Measurements from ENCODE around the gene CORO2A. TPM values are rescaled to one million over a fixed set of nuclear protein-coding genes. Genes with fewer than 3 reads are reported as not detected.

The CORO2A gene
- polyA plus RNA-seq, 1 experiment, result 1.4 TPM

DNA sequence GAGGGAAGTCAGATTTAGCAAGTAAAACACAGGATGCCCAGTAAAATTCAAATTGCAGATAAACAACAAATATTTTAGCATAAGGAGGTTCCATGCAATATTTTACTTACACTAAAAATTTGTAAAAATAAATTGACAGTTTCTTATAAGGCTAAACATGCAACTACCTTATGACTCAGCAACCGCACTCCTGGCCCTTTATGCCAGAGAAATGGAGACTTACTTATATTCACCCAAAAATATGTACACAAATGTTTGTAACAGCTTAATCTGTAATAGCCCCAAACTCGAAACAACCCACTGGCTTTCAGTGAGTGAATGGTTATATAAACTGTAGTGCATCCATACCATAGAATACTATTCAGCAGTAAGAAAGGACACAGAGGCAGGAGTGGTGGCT is 44.9 kb downstream of the CORO2A start:
- CTCF ChIA-PET, result no interaction called here
- no peak for DNase-seq (ENCODE audit: low read depth, low spot score)
- no peak overlapping the region for H3K27ac ChIP-seq (ENCODE audit: low read depth, low read length)
- no peak for TF ChIP-seq CTCF (IDR thresholded peaks at IDR 0.05; ENCODE audit: low read depth, low read length)
- peaks cover 7% of the 10 kb centered on the region for H3K27me3 ChIP-seq (ENCODE audit: control insufficient read depth, insufficient read depth, low read length)
- no peaks in the 10 kb centered on the region for H3K9me3 ChIP-seq (ENCODE audit: control insufficient read depth, insufficient read depth, low read length)
- POLR2A ChIA-PET, result interaction anchor here (0.7 kb wide), 1 partner anchor 20 kb away, joined by 7 read pairs; no protein-coding TSS in a partner anchor
- H3K4me3 ChIP-seq (ENCODE audit: low read depth, low read length), result no peak overlapping the region

DNA sequence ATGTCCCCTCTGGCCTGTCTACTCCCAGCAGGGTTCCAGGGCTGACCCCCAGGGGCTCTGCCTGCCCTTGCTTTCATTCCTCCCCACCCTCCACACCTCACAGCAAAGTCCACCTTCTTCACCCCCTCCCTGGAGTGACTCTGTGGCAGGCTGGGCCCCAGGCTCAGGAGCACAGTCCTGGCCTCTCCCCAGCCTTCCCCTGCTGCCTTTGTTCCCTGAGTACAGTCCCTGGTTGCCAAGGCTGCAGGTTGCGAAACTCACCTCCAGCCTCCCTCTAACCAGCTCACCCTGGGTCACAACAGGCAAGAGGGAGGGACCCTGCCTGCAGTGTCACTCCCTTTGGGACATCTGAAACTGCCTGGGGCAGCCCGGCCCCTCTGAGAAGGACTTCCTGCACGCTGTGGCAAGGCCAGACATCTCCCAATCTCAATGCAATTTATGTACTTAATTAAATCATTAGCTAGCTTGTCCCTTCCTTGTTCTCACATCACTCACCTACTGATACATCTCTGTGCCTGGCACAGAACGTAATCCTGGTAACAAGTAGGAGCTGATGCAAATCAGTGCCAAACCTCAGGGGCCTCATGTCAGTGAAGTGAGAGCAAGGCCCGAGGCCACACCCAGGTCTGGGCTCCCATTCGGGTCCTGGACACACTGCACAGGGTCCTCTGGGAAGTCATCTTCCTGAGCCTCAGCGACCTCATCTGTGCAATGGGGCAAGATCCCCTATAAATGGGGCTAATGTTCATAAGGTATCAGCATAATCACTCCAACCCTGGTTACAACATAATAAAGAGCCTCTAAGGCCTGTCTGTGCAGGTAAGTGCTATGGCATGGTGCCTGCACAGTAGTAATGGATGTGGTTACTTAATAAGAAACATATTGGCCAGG is 46.1 kb downstream of the CORO2A start:
- H3K27me3 ChIP-seq (ENCODE audit: control insufficient read depth, insufficient read depth, low read length), result peaks cover 7% of the 10 kb centered on the region
- H3K4me3 ChIP-seq (ENCODE audit: low read depth, low read length), result no peak overlapping the region
- ChIA-PET POLR2A (no interaction called here), CTCF (no interaction called here)
- no peak for DNase-seq (ENCODE audit: low read depth, low spot score)
- TF ChIP-seq CTCF (IDR thresholded peaks at IDR 0.05; ENCODE audit: low read depth, low read length), result no peak
- no peak overlapping the region for H3K27ac ChIP-seq (ENCODE audit: low read depth, low read length)
- no peaks in the 10 kb centered on the region for H3K9me3 ChIP-seq (ENCODE audit: control insufficient read depth, insufficient read depth, low read length)

DNA sequence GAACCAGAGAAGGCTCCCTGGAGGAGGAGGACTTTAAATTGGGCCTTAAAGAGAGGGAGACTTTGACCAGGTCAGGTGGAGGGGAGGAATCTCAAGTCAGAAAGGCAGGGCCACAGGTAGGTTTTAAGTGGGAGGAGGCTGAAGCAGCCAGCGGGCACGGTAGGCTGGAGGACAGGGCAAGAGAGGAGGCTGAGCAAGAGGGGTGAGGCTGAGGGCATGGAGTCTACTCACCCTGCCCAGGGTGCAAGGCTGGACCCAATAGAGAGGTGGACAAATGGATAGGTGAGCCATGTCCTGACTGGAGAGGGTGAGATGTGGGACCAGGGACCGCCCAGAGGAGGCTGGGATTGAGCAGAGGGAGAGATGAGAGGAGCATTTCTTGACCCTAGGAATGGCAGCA is 47.8 kb downstream of the CORO2A start:
- DNase-seq (ENCODE audit: low read depth, low spot score), result no peak
- H3K4me3 ChIP-seq (ENCODE audit: low read depth, low read length), result no peak overlapping the region
- CTCF ChIA-PET, result no interaction called here
- no peaks in the 10 kb centered on the region for H3K9me3 ChIP-seq (ENCODE audit: control insufficient read depth, insufficient read depth, low read length)
- no peak for TF ChIP-seq CTCF (IDR thresholded peaks at IDR 0.05; ENCODE audit: low read depth, low read length)
- POLR2A ChIA-PET, result no interaction called here
- H3K27ac ChIP-seq (ENCODE audit: low read depth, low read length), result no peak overlapping the region
- H3K27me3 ChIP-seq (ENCODE audit: control insufficient read depth, insufficient read depth, low read length), result peaks cover 9% of the 10 kb centered on the region

DNA sequence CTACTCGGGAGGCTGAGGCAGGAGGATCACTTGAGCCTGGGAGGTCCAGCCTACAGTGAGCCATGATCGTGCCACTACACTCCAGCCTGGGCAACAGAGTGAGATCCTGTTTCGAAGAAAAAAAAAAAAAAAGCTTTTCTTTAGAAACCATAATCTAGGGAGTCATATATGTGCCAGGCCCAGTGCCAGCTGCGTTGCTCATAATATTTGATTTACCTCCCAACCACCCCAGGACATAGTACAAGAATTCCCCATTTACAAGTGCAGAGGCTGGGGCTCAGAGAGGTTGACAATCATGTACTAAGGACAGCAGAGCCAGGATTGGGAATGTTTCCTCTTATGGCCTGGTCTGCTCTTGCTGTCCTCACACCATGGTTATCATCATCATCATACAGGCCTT is 48.4 kb downstream of the CORO2A start:
- H3K27me3 ChIP-seq (ENCODE audit: control insufficient read depth, insufficient read depth, low read length), result peaks cover 6% of the 10 kb centered on the region
- no peak overlapping the region for H3K27ac ChIP-seq (ENCODE audit: low read depth, low read length)
- POLR2A ChIA-PET, result no interaction called here
- CTCF ChIA-PET, result no interaction called here
- no peak for TF ChIP-seq CTCF (IDR thresholded peaks at IDR 0.05; ENCODE audit: low read depth, low read length)
- no peak for DNase-seq (ENCODE audit: low read depth, low spot score)
- no peaks in the 10 kb centered on the region for H3K9me3 ChIP-seq (ENCODE audit: control insufficient read depth, insufficient read depth, low read length)
- no peak overlapping the region for H3K4me3 ChIP-seq (ENCODE audit: low read depth, low read length)

DNA sequence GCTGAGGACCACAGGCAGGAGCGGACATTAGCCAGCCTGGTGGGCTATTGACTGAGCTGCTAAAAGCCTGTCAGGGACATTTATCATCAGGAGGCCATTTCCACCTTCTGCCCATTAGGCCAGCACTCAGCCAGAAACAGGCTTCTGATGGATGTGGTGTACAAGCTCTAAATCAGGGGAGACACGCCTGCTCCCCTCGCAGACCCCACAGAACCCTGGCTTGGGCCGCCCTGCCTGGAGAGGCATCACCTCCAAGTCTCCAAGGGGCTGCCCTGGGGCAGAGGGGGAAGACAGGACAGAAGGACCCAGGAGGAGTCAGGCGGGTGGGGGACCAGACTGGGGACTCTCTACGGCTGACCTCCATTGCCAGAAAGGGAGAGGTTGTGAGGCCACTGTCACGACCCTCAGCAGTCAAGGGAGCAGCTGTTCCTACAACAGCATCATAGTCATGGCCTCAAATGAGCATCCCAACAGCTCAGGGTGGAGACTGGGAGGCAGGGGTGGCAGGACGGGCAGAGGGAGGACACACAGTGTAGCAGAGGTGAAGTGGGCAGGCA is 49.4 kb downstream of the CORO2A start:
- Histone ChIP-seq H3K9me3 (ENCODE audit: control insufficient read depth, insufficient read depth, low read length) (no peaks in the 10 kb centered on the region), H3K27ac (ENCODE audit: low read depth, low read length) (no peak overlapping the region), H3K4me3 (ENCODE audit: low read depth, low read length) (no peak overlapping the region), H3K27me3 (ENCODE audit: control insufficient read depth, insufficient read depth, low read length) (peaks cover 6% of the 10 kb centered on the region)
- CTCF ChIA-PET, result no interaction called here
- TF ChIP-seq CTCF (IDR thresholded peaks at IDR 0.05; ENCODE audit: low read depth, low read length), result no peak
- POLR2A ChIA-PET, result no interaction called here
- DNase-seq (ENCODE audit: low read depth, low spot score), result no peak

All from AG04450 (cell line).